NCI-H2107 treated with DMSO at 0.1 percent for 48 hours (cell line): ENCODE results near the gene FBXO3.
"Not testable (repeated sequence)": the region's sequence is repeated elsewhere in the genome, so short reads cannot be mapped to it uniquely, and the experiment has no call there.

Experiments
- DNase-seq: peaks from one replicate; lab custom pipeline; 2025; ENCODE audit not compliant: unreplicated experiment; lab: John Stamatoyannopoulos, UW

FBXO3 gene, protein sequence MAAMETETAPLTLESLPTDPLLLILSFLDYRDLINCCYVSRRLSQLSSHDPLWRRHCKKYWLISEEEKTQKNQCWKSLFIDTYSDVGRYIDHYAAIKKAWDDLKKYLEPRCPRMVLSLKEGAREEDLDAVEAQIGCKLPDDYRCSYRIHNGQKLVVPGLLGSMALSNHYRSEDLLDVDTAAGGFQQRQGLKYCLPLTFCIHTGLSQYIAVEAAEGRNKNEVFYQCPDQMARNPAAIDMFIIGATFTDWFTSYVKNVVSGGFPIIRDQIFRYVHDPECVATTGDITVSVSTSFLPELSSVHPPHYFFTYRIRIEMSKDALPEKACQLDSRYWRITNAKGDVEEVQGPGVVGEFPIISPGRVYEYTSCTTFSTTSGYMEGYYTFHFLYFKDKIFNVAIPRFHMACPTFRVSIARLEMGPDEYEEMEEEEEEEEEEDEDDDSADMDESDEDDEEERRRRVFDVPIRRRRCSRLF

GRCh38 chr11:33773987-33774735 lies at the start of gene FBXO3:
FBXO3 (minus strand) TSS chr11:33774520; CDS start chr11:33774497, 23 bp downstream.
- DNase-seq: peak; percentile 66

GRCh38 chr11:33822981-33823380 lies 48.7 kb upstream of the FBXO3 start:
- DNase-seq: not testable (repeated sequence)

- no peak for DNase-seq
Observed at GRCh38 chr11:33819278-33820035, 45.1 kb upstream of the FBXO3 start.

- DNase-seq: peak; percentile 36
Observed at GRCh38 chr11:33808228-33808828, 34.0 kb upstream of the FBXO3 start.

- DNase-seq: no peak
Observed at GRCh38 chr11:33804471-33804870, 30.2 kb upstream of the FBXO3 start.

- peak; percentile 67 for DNase-seq
Observed at GRCh38 chr11:33802194-33802950, 28.1 kb upstream of the FBXO3 start.

DNA sequence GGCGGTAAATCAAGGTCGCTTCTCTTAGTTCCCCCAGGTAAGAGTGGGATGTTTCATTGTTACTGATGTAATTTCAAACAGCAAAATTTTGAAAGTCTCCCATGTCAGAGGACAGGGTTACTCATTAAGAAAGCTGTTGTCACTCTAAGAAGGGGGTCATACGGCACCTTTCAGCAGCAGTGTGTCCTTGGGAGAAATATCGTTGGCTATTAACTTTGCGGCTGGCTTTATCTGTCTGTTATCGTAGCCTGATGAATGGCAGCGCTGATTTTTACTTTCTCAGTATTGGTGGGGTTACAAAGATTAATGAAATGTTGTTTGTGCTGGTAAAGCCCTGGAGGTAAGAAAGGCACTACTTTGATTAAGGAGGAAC lies 27.5 kb upstream of the FBXO3 start:
- no peak for DNase-seq

DNA sequence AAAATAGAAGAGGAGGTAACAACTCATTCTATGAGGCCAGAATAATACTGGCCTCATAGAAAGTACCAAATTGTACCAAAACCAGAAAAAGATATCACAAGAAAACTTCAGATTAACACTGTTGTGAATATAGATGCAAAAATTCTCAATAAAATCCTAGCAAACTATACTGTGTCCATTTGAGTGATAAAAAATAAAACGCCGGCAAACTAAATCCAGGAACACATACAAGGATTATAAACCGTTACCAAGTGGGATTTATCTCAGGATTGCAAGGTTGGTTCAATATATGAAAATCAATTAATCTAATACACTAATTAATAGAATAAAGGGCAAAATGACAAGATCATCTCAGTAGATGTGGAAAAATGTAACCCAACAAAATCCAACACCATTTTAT lies 23.6 kb upstream of the FBXO3 start:
- DNase-seq: no peak

DNA sequence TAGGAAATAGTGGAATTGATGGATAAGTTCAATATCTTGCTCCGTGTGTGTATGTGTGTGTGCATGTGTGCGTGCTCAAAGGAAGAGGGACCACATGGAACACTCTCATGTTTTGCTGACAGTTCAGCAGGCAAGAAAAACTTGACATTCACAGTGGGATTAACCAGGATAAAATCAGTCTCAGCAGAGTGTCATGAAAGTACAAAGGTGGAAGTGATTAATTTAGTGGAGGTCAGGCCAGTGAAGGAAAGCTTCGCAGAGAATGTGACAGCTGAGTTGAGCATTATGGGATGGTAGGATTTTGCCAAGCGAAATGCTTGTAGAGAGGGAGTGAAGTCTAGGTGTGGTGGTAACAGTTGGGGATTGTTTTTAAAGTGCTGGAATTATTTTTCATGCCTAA lies 15.7 kb upstream of the FBXO3 start:
- no peak for DNase-seq

- DNase-seq: not testable (repeated sequence)
Observed at GRCh38 chr11:33788095-33788494, 13.8 kb upstream of the FBXO3 start.

- DNase-seq: no peak
Observed at GRCh38 chr11:33787076-33787475, 12.8 kb upstream of the FBXO3 start.

DNA sequence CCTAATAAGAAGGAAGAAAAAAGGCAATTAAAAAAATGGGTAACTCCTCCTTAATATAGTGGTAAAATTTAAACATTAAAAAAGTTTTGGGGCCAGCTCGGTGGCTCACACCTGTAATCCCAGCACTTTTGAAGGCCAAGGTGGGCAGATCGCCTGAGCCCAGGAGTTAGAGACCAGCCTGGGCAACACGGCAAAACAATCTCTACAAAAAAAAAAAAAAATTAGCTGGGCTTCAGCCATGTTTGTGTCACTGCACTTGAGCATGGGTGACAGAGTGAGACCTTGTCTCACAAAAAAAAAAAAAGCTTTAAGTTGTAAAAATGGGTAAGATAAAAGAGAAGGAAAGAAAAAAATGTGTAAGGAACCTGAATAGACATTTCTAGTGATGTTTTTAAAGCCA lies 11.3 kb upstream of the FBXO3 start:
- DNase-seq: no peak

DNA sequence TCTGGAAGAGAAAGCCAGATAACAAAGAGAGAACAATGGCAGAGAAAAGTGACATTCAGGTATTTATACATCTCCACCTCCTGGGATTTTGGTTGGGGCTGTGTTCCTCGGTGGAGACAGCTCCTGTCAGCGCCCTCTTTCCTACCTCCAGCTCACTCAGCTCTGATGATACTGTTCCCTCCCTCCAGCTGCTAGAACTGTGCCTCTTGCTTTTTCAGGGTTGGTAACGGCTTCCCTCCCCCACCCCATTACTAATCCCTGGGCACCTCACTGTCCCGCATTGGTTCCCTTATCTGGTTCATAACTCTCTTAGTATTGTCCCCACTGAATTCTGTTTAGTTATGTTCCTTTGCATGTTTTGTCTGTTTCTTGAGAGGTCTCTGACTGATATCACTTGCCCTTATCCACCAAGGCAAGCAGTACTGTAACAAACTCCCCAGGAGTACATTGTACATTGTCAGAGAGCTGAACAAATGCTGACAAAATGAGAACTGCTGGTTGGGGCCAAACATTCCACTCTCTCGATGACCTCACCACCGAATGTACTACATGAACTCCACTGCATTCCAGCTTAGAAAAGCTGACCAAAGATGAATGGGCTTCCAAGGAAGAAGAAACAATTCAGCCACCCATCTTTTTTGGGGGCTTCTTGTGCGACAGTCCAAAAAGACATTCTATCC lies 5.7 kb upstream of the FBXO3 start:
- DNase-seq: no peak

DNA sequence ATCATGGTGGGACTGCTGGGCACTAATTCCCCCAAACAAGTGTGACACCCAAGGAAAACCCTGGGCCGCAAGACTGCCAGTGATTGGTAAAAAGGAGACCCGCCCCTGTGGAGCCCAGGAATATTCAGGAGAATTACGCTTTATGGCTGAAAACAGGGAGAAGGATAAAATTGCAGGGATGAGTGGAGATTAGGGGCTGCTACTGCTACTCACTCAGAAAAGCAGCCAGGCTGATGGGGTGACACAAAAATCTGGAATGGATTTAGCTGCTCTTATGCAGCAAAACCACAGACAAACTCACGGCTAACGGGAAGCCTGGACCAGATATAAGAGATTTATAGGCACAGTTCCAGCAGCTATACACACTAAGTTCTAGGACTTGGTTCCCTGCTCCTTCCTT lies 4.4 kb upstream of the FBXO3 start:
- DNase-seq: peak; percentile 41

GRCh38 chr11:33777906-33778305 lies 3.6 kb upstream of the FBXO3 start:
- no peak for DNase-seq

- no peak for DNase-seq
Observed at GRCh38 chr11:33775832-33776470, 1.6 kb upstream of the FBXO3 start.

GRCh38 chr11:33775467-33775807 lies 1.1 kb upstream of the FBXO3 start:
- no peak for DNase-seq

DNA sequence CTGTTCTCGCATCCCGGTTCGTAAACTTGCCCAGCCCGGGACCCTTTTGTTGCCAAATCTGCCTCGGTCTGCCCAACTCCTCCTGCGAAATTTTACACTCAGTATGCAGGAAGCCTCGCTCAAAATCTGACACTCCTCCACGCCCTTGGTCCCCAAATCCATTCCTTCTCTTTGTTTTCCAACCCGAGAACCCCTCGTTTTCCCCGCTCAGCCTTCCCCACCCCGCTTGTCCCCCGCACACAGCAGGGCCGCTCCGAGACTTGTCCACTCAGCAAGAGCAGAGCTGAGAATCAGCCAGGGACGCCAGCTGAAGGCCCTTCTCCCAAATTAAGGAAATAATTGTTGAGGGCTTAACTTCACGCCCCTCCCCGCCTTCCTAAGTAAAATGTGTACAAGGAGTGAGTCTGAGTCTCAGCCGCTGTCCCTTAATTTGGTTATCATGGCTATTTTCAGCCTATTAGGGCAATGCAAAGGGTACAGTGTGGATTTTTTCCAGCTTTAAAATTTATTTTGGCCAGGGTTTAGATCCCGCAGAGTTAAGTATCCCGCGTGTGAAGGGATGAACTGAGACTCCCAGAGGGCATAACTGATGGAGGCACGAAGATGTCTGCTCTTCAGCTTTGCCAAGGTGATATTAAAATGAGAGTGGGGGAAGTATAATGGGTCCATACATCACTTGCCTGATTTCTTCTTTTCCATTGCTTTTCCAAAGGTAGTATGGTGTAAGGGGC lies 581 bp upstream of the FBXO3 start:
- no peak for DNase-seq
